ENCODE data around the gene POLR2L.

POLR2L gene

DNA sequence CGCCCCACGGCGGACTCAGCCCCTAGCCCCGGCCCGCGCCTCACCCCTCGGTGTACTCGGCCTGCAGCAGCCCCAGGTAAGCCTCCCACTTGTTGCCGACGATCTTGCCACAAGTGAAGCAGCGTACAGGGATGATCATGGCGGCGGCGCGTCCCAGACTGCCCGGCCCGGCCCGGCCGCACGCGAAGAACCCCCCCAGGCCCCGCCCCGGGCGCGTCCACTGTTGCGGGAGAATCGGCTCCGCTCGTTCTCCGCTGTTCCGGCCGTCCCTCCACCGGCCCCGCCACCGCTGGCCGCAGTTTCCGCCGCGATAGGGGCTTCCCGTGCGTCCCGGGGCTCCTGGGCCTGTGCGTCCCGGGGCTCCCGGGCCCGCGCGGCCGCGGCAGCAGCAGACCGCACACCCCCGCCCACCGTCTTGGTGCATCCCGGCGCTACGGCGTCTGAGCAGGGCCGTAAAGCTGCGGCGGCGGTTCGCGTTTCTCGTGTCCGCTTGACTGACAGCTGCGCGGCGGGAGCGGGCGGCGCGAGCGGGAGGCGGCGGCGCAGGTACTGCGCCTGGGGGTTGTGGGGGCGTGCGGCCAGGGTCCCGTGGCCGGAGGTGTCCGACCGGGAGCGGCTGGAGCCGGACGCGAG lies at the start of gene POLR2L, which contains the start of gene TSPAN4:
Gene POLR2L, minus strand, starts transcription at position 160 of the 633 bp plus-strand sequence. Its CDS starts 21 bp downstream, at position 139.
Gene TSPAN4, plus strand, starts transcription at position 483 of the 633 bp plus-strand sequence. CDS start 7,453 bp downstream, outside the sequence.
- H3K4me3 ChIP-seq (ENCODE audit: low read depth, low read length), result peak within 1 kb of the TSS; percentile 68
- H3K27me3 ChIP-seq (ENCODE audit: control insufficient read depth, insufficient read depth, low read length), result no peaks in the 10 kb centered on the region
- TF ChIP-seq, protein P1, sequence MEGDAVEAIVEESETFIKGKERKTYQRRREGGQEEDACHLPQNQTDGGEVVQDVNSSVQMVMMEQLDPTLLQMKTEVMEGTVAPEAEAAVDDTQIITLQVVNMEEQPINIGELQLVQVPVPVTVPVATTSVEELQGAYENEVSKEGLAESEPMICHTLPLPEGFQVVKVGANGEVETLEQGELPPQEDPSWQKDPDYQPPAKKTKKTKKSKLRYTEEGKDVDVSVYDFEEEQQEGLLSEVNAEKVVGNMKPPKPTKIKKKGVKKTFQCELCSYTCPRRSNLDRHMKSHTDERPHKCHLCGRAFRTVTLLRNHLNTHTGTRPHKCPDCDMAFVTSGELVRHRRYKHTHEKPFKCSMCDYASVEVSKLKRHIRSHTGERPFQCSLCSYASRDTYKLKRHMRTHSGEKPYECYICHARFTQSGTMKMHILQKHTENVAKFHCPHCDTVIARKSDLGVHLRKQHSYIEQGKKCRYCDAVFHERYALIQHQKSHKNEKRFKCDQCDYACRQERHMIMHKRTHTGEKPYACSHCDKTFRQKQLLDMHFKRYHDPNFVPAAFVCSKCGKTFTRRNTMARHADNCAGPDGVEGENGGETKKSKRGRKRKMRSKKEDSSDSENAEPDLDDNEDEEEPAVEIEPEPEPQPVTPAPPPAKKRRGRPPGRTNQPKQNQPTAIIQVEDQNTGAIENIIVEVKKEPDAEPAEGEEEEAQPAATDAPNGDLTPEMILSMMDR (IDR thresholded peaks at IDR 0.05), result no peak
- H3K79me2 ChIP-seq, result no peaks in the 10 kb centered on the region
- H3K9ac ChIP-seq, result no peak within 1 kb of the TSS
- H3K36me3 ChIP-seq (ENCODE audit: control insufficient read depth, insufficient read depth, low read length), result no peaks in the 10 kb centered on the region
- H3K27ac ChIP-seq, result peak within 1 kb of the TSS; percentile 90
- peak within 1 kb of the TSS; percentile 94 for H2AFZ ChIP-seq
- no peaks in the 10 kb centered on the region for H3K9me3 ChIP-seq (ENCODE audit: control insufficient read depth, low read length)
- H3K4me2 ChIP-seq (ENCODE audit: low read length), result peak within 1 kb of the TSS; percentile 71
- peaks cover 3% of the 10 kb centered on the region for H3K4me1 ChIP-seq

DNA sequence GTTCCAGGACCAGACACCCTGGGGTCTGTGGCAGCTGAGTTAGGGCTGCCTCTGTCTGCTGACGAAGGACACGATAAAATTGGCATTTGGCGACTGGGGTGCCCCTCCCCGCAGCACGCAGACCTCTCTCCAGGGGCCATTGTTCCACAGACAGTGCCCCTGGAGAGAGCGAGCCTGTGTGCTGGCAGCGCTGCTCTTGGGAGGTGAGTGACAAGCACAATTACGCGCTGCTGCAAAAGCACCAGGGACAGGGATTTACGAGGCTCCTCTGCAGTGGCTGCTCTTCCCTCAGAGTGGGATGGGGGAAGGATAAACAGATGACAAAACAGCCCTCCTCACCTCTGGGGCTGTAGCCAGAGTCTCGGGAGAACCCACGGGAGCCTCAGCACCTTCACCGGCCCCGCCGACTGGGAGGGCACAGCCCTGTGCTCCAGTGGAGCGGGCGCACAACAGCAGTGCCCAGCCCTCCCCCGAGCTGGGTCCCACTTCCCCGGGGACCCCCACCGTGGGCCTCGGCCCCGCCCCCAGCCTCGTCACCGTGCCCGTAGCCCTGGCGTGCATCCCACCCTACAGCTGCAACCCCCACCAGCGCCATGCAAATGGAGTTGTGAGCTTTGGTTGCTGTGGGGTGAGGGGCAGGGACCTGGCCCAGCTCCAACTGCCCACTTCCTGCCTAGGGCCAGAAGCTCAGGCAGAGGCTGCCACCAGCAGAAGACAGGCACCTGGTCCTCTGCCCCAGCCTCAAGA lies 48.6 kb upstream of the POLR2L start:
- no peaks in the 10 kb centered on the region for H3K4me1 ChIP-seq
- no peak overlapping the region for H3K4me3 ChIP-seq (ENCODE audit: low read depth, low read length)
- no peak overlapping the region for H2AFZ ChIP-seq
- no peak overlapping the region for H3K4me2 ChIP-seq (ENCODE audit: low read length)
- H3K27me3 ChIP-seq (ENCODE audit: control insufficient read depth, insufficient read depth, low read length), result no peaks in the 10 kb centered on the region
- no peak overlapping the region for H3K9ac ChIP-seq
- H3K36me3 ChIP-seq (ENCODE audit: control insufficient read depth, insufficient read depth, low read length), result no peaks in the 10 kb centered on the region
- no peak overlapping the region for H3K27ac ChIP-seq
- TF ChIP-seq, protein P1 (IDR thresholded peaks at IDR 0.05), result no peak
- H3K79me2 ChIP-seq, result no peaks in the 10 kb centered on the region
- no peaks in the 10 kb centered on the region for H3K9me3 ChIP-seq (ENCODE audit: control insufficient read depth, low read length)

DNA sequence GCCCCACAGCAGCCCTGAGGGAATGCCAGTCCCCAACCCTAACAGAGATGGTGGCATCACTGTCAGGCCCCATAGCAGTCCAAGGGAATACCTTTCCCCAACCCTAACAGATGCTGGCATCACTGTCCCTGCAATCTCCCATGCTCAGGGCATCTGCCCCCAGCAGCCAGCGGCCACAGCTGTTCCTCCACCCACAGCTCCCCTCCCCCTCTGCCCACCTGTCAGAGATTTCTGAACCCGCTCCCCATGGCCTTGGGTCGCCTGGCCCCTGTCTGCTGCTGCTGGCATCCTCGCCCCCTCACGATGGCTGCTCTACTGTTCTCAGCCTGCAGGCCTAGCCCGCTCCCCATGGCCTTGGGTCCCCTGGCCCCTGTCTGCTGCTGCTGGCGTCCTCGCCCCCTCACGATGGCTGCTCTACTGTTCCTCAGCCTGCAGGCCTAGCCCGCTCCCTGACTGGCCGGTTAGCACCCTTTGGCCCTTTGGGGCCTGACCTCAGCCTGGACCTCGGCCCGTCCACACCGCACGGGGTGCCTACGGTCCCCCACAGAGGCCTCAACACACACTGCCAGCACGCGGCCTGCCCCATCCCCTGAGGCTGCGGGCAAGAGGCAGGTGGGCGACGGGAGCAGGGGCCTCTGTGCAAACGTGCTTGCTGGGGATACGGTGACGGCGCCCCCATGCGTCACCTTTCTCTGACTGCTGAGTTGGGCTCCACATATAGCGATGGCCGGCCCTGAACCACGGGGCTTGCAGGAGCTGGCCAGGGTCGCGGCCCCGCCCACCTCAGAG lies 47.6 kb upstream of the POLR2L start:
- Histone ChIP-seq H2AFZ (no peak overlapping the region), H3K9me3 (ENCODE audit: control insufficient read depth, low read length) (no peaks in the 10 kb centered on the region), H3K4me1 (no peaks in the 10 kb centered on the region), H3K4me2 (ENCODE audit: low read length) (no peak overlapping the region), H3K27me3 (ENCODE audit: control insufficient read depth, insufficient read depth, low read length) (no peaks in the 10 kb centered on the region), H3K79me2 (no peaks in the 10 kb centered on the region), H3K9ac (no peak overlapping the region), H3K4me3 (ENCODE audit: low read depth, low read length) (no peak overlapping the region), H3K27ac (no peak overlapping the region), H3K36me3 (ENCODE audit: control insufficient read depth, insufficient read depth, low read length) (no peaks in the 10 kb centered on the region)
- TF ChIP-seq, protein P1 (IDR thresholded peaks at IDR 0.05), result no peak

DNA sequence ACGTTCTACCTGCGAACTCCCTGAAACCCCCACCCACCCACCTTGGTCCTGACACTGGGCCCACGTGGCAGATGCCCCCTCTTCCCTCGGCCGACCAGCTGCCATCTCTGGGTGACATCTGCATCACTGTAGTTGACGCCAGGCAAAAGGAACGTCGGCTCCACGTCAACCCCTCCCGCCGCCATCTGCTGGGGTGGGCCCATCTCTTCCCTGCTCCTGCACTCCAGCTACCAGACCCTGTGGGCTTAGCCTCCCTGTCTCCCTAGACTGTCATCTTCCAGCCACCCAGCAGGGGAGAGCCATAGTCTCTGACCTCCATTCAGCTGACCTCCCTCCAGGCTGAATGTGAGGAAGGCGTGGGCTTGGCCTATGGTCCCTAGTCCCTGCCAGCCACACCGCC lies 46.9 kb upstream of the POLR2L start:
- TF ChIP-seq, protein P1 (IDR thresholded peaks at IDR 0.05), result no peak
- H3K9me3 ChIP-seq (ENCODE audit: control insufficient read depth, low read length), result no peaks in the 10 kb centered on the region

More for the DNA sequence above, 46.9 kb upstream of the POLR2L start:
- no peak overlapping the region for H2AFZ ChIP-seq
- no peak overlapping the region for H3K9ac ChIP-seq
- no peaks in the 10 kb centered on the region for H3K79me2 ChIP-seq
- no peaks in the 10 kb centered on the region for H3K36me3 ChIP-seq (ENCODE audit: control insufficient read depth, insufficient read depth, low read length)
- no peaks in the 10 kb centered on the region for H3K4me1 ChIP-seq
- H3K27ac ChIP-seq, result no peak overlapping the region
- no peak overlapping the region for H3K4me2 ChIP-seq (ENCODE audit: low read length)
- H3K27me3 ChIP-seq (ENCODE audit: control insufficient read depth, insufficient read depth, low read length), result no peaks in the 10 kb centered on the region
- H3K4me3 ChIP-seq (ENCODE audit: low read depth, low read length), result no peak overlapping the region

Measured in parathyroid adenoma (tissue), 2 donors.